Astrocyte of the spinal cord (primary cell): ENCODE results near the gene CLIC4.

Experiments used
- DNase-seq: peaks from one replicate; pipeline ENCODE4 v3.0.0; 2011; ENCODE audit warnings: low read depth, low spot score
- H3K4me3 ChIP-seq: 2 replicates; pipeline ENCODE4 v1.5.1; 2011; ENCODE audit warnings: low read depth, mild to moderate bottlenecking, low read length, moderate library complexity
- in situ Hi-C: cut with HindIII; loops from 2 replicates; pipeline ENCODE4 v1.10.0; 2017; ENCODE audit warnings: low sequenced_read_pairs
- TF ChIP-seq, protein P1 (sequence below): IDR thresholded peaks from 2 replicates; pipeline ENCODE4 v1.5.1; 2012; ENCODE audit warnings: low read depth, mild to moderate bottlenecking, low read length, inconsistent platforms

The CLIC4 gene

DNA sequence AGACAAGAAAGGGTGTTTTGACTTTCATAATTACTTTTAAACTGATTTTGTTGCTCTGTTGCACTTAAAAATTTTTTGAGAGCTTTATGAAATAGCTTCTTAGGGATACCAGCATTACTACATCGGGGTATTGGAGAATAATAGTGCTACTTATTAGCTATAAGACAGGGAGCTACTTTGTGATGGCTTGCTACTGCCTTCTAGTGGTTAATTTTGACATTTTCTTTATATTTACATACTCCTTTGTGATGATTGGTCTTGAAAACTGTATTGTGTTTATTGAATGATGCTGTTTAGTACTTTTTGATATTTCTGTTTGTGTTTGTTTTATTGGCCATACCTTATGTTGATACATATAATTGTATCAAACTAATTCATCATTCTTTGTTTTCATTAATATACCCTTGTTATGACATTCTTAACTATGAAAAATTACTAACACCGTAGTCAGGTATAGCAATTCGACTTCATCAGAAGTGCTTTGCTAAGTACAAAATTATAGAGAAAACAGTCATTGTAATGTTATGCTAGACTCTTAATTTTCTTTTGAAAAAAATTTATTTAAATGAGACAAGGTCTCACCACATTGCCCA lies 85.5 kb downstream of the CLIC4 start:
- H3K4me3 ChIP-seq = no peak overlapping the region
- TF ChIP-seq, protein P1, sequence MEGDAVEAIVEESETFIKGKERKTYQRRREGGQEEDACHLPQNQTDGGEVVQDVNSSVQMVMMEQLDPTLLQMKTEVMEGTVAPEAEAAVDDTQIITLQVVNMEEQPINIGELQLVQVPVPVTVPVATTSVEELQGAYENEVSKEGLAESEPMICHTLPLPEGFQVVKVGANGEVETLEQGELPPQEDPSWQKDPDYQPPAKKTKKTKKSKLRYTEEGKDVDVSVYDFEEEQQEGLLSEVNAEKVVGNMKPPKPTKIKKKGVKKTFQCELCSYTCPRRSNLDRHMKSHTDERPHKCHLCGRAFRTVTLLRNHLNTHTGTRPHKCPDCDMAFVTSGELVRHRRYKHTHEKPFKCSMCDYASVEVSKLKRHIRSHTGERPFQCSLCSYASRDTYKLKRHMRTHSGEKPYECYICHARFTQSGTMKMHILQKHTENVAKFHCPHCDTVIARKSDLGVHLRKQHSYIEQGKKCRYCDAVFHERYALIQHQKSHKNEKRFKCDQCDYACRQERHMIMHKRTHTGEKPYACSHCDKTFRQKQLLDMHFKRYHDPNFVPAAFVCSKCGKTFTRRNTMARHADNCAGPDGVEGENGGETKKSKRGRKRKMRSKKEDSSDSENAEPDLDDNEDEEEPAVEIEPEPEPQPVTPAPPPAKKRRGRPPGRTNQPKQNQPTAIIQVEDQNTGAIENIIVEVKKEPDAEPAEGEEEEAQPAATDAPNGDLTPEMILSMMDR = peak; percentile 64
- DNase-seq = peak; percentile 84

GRCh38 chr1:24841593-24841992 lies 96.3 kb downstream of the CLIC4 start:
- no peak overlapping the region for H3K4me3 ChIP-seq
- no peak for DNase-seq
- in situ Hi-C loops = no loop called here
- TF ChIP-seq, protein P1 = no peak

More for the DNA sequence above, 85.5 kb downstream of the CLIC4 start:
- in situ Hi-C loops = no loop called here

DNA sequence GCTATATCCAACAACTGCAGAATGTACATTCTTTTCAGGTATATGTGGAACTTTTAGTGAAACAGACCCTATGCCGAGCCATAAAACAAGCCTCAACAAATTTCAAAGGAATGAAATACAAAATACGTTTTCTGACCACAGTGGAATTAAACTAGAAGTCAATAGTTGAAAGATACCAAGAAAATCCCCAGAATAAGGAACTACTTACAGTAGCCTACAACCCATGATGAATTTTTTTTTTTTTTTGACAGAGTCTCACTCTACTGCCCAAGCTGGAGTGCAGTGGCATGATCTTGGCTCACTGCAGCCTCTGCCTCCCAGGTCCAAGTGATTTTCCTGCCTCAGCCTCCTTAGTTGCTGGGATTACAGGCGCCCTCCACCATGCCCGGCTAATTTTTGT lies 101.4 kb downstream of the CLIC4 start:
- in situ Hi-C loops = no loop called here
- no peak for DNase-seq
- TF ChIP-seq, protein P1 = no peak

GRCh38 chr1:24847995-24848881 lies 103.0 kb downstream of the CLIC4 start:
- peak overlapping the region; percentile 38 for H3K4me3 ChIP-seq
- in situ Hi-C loops = no loop called here
- peak; percentile 83 for DNase-seq
- TF ChIP-seq, protein P1 = peak; percentile 96

More for the DNA sequence above, 101.4 kb downstream of the CLIC4 start:
- no peak overlapping the region for H3K4me3 ChIP-seq

- no peak overlapping the region for H3K4me3 ChIP-seq
- in situ Hi-C loops = no loop called here
- TF ChIP-seq, protein P1 = peak; percentile 29
- DNase-seq = no peak
Measured at GRCh38 chr1:24849672-24850295, 104.5 kb downstream of the CLIC4 start.

DNA sequence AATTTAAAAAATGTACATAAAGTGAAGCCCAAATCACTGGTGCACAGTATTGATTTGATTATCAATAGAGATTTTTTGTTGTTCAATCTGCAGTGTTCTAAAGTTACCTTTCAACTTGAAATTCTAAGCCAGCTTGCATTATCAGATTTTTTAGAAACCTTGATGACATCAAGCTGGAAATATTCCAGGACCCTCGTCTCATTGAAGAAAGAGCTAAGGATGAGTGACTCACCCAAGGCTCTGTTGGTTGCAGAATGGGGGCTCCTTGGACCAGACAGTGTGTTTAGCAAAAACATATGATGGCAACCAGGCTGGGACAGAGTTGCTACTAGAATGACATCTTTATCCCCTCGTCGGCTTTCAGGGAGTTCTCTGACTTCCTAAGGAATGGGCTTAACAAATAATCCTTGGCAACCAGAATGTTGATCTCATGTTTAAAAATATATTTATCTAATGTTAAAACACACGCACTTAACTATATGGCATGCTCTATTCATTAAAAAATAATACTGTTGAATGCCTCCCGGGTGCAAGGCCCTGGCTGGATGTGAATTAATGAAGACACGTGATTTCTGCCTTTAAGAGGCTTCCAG lies 105.2 kb downstream of the CLIC4 start:
- in situ Hi-C loops = no loop called here

More for the DNA sequence above, 105.2 kb downstream of the CLIC4 start:
- TF ChIP-seq, protein P1 = no peak
- DNase-seq = peak; percentile 26
- no peak overlapping the region for H3K4me3 ChIP-seq
